ENCODE results near the gene ABCD1. TPM values are rescaled to one million over a fixed set of nuclear protein-coding genes. Genes with fewer than 3 reads are reported as not detected.

Gene ABCD1
- total RNA-seq, 2 donors from 2014 or later = 7.4 to 12.2 TPM

GRCh38 chrX:153709726-153710674, 14.7 kb upstream of the ABCD1 start:
- peak overlapping the region in 1 of 2 donors; percentile 57 for H3K27ac Mint-ChIP-seq
- ATAC-seq (no peak), DNase-seq (ENCODE audit: low spot score) (no peak)
- peaks cover 0 to 4% of the 10 kb centered on the region in 2 donors for H3K4me1 Mint-ChIP-seq (ENCODE audit: low read depth in 2 of 2)
- H3K27me3 Mint-ChIP-seq = peaks cover 0 to 3% of the 10 kb centered on the region in 2 donors
- no peaks in the 10 kb centered on the region for H3K9me3 Mint-ChIP-seq
- no peak overlapping the region for H3K4me3 Mint-ChIP-seq
- no peaks in the 10 kb centered on the region for H3K36me3 Mint-ChIP-seq

GRCh38 chrX:153714256-153714655, 10.4 kb upstream of the ABCD1 start:
- Mint-ChIP-seq H3K4me3 (no peak overlapping the region), H3K27ac (no peak overlapping the region), H3K4me1 (ENCODE audit: low read depth in 2 of 2) (no peaks in the 10 kb centered on the region), H3K36me3 (no peaks in the 10 kb centered on the region), H3K9me3 (no peaks in the 10 kb centered on the region), H3K27me3 (peaks cover 0 to 3% of the 10 kb centered on the region in 2 donors)
- ATAC-seq (no peak), DNase-seq (ENCODE audit: low spot score) (no peak)

GRCh38 chrX:153717445-153717844, 7.2 kb upstream of the ABCD1 start:
- H3K27me3 Mint-ChIP-seq = peaks cover 0 to 3% of the 10 kb centered on the region in 2 donors
- DNase-seq (ENCODE audit: low spot score) = no peak
- H3K9me3 Mint-ChIP-seq = no peaks in the 10 kb centered on the region
- no peak overlapping the region for H3K27ac Mint-ChIP-seq
- no peak for ATAC-seq
- H3K4me3 Mint-ChIP-seq = no peak overlapping the region
- no peaks in the 10 kb centered on the region for H3K36me3 Mint-ChIP-seq
- peaks cover 6% of the 10 kb centered on the region in 2 donors for H3K4me1 Mint-ChIP-seq (ENCODE audit: low read depth in 2 of 2)

DNA sequence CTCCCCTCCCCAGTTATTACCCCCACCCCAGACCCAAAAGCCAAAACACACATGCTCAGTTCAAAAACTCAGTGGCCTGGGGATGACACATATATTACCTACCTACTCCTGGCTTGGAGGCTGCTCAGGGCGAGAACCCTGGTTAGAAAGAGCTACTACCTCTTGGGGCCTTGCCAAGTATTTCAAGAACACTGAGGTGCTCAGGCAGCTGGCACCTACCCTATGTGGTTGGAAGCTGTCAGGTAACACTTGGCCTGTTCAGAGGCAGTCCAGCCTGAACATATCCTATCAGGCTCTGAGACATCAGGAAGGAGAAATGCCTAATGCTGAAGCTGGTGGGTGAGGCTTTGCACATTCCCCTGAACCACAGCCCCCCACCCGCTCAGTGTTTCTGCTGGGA, 5.4 kb upstream of the ABCD1 start:
- Mint-ChIP-seq H3K27ac (no peak overlapping the region), H3K4me1 (ENCODE audit: low read depth in 2 of 2) (peaks cover 9 to 10% of the 10 kb centered on the region in 2 donors), H3K9me3 (no peaks in the 10 kb centered on the region), H3K36me3 (no peaks in the 10 kb centered on the region), H3K27me3 (peaks cover 0 to 1% of the 10 kb centered on the region in 2 donors), H3K4me3 (no peak overlapping the region)
- ATAC-seq (no peak), DNase-seq (ENCODE audit: low spot score) (no peak)

DNA sequence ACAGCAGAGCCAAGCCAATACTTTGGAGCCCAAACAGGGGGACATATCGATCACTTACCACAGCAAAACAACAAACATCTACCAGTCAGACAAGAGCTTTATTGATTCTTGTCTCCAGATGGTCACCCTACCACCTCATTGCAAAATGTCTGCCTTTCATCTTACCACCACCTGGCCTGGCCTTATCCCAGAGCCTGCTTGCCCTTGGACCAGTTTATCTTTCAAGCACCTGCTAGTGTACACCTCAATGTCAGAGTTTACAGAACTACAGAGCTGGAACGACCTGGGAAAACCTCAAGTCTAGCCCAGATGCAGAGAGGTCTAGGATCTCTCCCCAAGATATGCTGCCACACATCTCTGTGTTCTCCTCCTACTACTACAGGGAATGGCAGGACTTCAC, 5.0 kb upstream of the ABCD1 start:
- no peaks in the 10 kb centered on the region for H3K9me3 Mint-ChIP-seq
- ATAC-seq (no peak), DNase-seq (ENCODE audit: low spot score) (no peak)
- peaks cover 9 to 10% of the 10 kb centered on the region in 2 donors for H3K4me1 Mint-ChIP-seq (ENCODE audit: low read depth in 2 of 2)
- no peaks in the 10 kb centered on the region for H3K27me3 Mint-ChIP-seq
- no peak overlapping the region for H3K4me3 Mint-ChIP-seq
- no peak overlapping the region for H3K27ac Mint-ChIP-seq
- no peaks in the 10 kb centered on the region for H3K36me3 Mint-ChIP-seq

GRCh38 chrX:153722704-153723350, 1.8 kb upstream of the ABCD1 start:
- Mint-ChIP-seq H3K27ac (peak overlapping the region; percentile 53 to 67), H3K36me3 (no peaks in the 10 kb centered on the region), H3K9me3 (no peaks in the 10 kb centered on the region), H3K4me1 (ENCODE audit: low read depth in 2 of 2) (peaks cover 10 to 19% of the 10 kb centered on the region in 2 donors), H3K4me3 (peak overlapping the region; percentile 84), H3K27me3 (no peaks in the 10 kb centered on the region)
- DNase-seq (ENCODE audit: low spot score) = no peak
- ATAC-seq = no peak

DNA sequence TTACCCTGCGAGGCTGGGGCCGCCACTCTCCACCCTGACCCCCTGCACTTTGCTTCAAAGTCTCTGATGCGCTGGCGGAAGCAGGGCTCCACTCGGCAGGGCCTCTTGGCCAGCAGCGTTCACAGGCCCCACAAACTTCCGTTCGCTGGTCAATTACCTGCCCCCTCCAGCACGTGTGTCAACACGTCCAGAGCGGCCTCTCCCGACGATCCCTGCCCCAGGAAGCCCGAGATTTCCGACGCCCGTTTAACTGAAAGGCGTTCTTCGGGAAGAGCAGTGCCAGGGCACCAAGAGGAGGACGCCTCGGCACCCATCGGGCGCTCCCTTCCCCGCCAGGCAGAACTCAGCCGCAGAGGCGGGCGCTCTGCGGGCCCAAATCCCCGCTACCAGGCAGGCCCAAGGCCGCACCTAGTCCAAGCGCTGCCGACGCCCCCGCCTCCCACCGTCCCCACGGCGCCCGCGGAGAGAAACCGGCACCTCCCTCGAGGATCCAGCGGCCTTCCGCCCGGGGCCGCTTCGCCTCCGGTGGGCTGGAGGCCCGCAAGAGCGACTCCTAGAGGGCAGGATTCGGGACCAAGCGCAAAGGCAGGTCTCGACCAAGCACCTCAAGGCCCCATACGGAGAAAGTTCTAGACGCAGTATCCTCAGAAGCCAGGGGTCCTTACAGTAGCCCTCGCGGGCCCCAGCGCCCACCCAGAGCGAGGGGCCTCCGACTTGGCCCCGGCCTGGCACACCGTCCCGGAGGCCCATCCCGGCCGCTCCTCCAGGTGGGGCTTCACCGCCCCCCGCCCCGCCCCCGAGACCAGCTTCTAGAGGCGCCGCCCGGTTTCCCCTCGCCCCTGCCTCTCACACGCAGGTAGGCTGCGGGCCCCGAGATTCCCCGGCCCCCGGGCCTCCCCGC, 1.1 kb upstream of the ABCD1 start:
- DNase-seq (ENCODE audit: low spot score) (no peak), ATAC-seq (peak; percentile 22 to 28)
- Mint-ChIP-seq H3K4me3 (peak overlapping the region; percentile 84), H3K4me1 (ENCODE audit: low read depth in 2 of 2) (peaks cover 10 to 20% of the 10 kb centered on the region in 2 donors), H3K36me3 (no peaks in the 10 kb centered on the region), H3K27me3 (no peaks in the 10 kb centered on the region), H3K9me3 (no peaks in the 10 kb centered on the region), H3K27ac (peak overlapping the region; percentile 51 to 67)

- Mint-ChIP-seq H3K27ac (no peak overlapping the region), H3K4me1 (ENCODE audit: low read depth in 2 of 2) (peaks cover 10 to 20% of the 10 kb centered on the region in 2 donors), H3K9me3 (no peaks in the 10 kb centered on the region), H3K27me3 (no peaks in the 10 kb centered on the region), H3K36me3 (no peaks in the 10 kb centered on the region), H3K4me3 (peak overlapping the region; percentile 49)
- no peak for DNase-seq (ENCODE audit: low spot score)
- ATAC-seq = no peak
These were observed 579 bp downstream of the ABCD1 start for GRCh38 chrX:153725039-153725831.

DNA sequence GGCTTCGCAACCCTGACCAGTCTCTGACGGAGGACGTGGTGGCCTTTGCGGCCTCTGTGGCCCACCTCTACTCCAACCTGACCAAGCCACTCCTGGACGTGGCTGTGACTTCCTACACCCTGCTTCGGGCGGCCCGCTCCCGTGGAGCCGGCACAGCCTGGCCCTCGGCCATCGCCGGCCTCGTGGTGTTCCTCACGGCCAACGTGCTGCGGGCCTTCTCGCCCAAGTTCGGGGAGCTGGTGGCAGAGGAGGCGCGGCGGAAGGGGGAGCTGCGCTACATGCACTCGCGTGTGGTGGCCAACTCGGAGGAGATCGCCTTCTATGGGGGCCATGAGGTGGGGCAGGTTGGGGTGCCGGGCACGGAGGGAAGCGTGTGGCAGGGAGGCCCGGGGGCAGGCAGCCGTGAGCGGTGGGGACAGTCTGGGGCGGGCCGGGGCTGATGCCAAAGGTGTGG, 1.2 kb downstream of the ABCD1 start:
- ATAC-seq (no peak), DNase-seq (ENCODE audit: low spot score) (peak; percentile 58)
- Mint-ChIP-seq H3K4me1 (ENCODE audit: low read depth in 2 of 2) (peaks cover 14 to 23% of the 10 kb centered on the region in 2 donors), H3K9me3 (no peaks in the 10 kb centered on the region), H3K27me3 (no peaks in the 10 kb centered on the region), H3K36me3 (peaks cover 4% of the 10 kb centered on the region), H3K27ac (no peak overlapping the region), H3K4me3 (peak overlapping the region; percentile 34)

GRCh38 chrX:153726286-153727122, 1.8 kb downstream of the ABCD1 start:
- Mint-ChIP-seq H3K4me1 (ENCODE audit: low read depth in 2 of 2) (peaks cover 21 to 30% of the 10 kb centered on the region in 2 donors), H3K27me3 (no peaks in the 10 kb centered on the region), H3K9me3 (peaks cover 1% of the 10 kb centered on the region), H3K36me3 (peaks cover 10% of the 10 kb centered on the region), H3K4me3 (peak overlapping the region; percentile 75), H3K27ac (peak overlapping the region; percentile 60 to 84)
- no peak for ATAC-seq
- peak; percentile 67 for DNase-seq (ENCODE audit: low spot score)

- Mint-ChIP-seq H3K4me3 (peak overlapping the region; percentile 75), H3K36me3 (peaks cover 15% of the 10 kb centered on the region), H3K27ac (peak overlapping the region; percentile 60 to 84), H3K4me1 (ENCODE audit: low read depth in 2 of 2) (peaks cover 22 to 31% of the 10 kb centered on the region in 2 donors), H3K9me3 (peaks cover 6% of the 10 kb centered on the region), H3K27me3 (peaks cover 0 to 3% of the 10 kb centered on the region in 2 donors)
- ATAC-seq (no peak), DNase-seq (ENCODE audit: low spot score) (no peak)
These were observed 2.7 kb downstream of the ABCD1 start for GRCh38 chrX:153727123-153727931.

Measured in natural killer cell treated with Interleukin-12 subunit alpha and Interleukin-12 subunit beta and Interleukin-15 and Interleukin-18, amount 100 ng/mL, for 72 hours (primary cell).